Sigmoid colon (tissue), 7 donors: ENCODE results near the gene PARVB. TPM values are rescaled to one million over a fixed set of nuclear protein-coding genes. Genes with fewer than 3 reads are reported as not detected.

Experiments used
- DNase-seq: peaks from one replicate; pipeline ENCODE4 v3.0.0-alpha.2; 2019
- H3K27ac ChIP-seq, 4 donors: fragments of 200-600 bp; sonication (generic); one replicate each; pipeline ENCODE4 v1.5.1; 2016 to 2019; ENCODE audit warnings: mild to moderate bottlenecking in 1 of 4
- H3K27me3 ChIP-seq, 3 donors: fragments of 200-600 bp; sonication (generic); one replicate each; pipeline ENCODE4 v1.5.1; 2019; ENCODE audit warnings: mild to moderate bottlenecking in 1 of 3
- H3K36me3 ChIP-seq, 4 donors: fragments of 200-600 bp; sonication (generic); one replicate each; pipeline ENCODE4 v1.5.1; 2016 to 2019
- H3K4me1 ChIP-seq, 4 donors: fragments of 200-600 bp; sonication (generic); one replicate each; pipeline ENCODE4 v1.5.1; 2017 to 2019
- H3K4me3 ChIP-seq, 4 donors: fragments of 200-600 bp; sonication (generic); one replicate each; pipeline ENCODE4 v1.5.1; 2017 to 2019; ENCODE audit warnings: mild to moderate bottlenecking in 2 of 4, moderate library complexity in 1 of 4
- H3K9me3 ChIP-seq, 4 donors: fragments of 200-600 bp in 3 of 4; sonication (generic) in 3 of 4; one replicate each; pipeline versions ENCODE4 v1.5.1 to v1.6.1; 2013 to 2019
- CTCF ChIP-seq, 4 experiments: fragments of 450-650 bp in 3 of 4; fragments of 200-600 bp in 1 of 4; IDR thresholded peaks; one replicate each; pipeline ENCODE4 v1.5.1; 2016 to 2019; ENCODE audit warnings: antibody characterized with exemption in 4 of 4, mild to moderate bottlenecking in 3 of 4, moderate library complexity in 2 of 4
- EP300 ChIP-seq, 4 donors: sonication (generic); formaldehyde crosslinking; IDR thresholded peaks; one replicate each; pipeline ENCODE4 v1.6.1; 2017; ENCODE audit warnings: antibody characterized with exemption in 4 of 4
- POLR2A ChIP-seq, 2 donors: fragments of 450-650 bp; IDR thresholded peaks; one replicate each; pipeline ENCODE4 v1.6.1; 2016; ENCODE audit warnings: antibody characterized with exemption in 2 of 2, mild to moderate bottlenecking in 2 of 2, moderate library complexity in 2 of 2
- POLR2AphosphoS5 ChIP-seq, 4 donors: sonication (generic); formaldehyde crosslinking; IDR thresholded peaks; one replicate each; pipeline ENCODE4 v1.6.1; 2017; ENCODE audit warnings: antibody characterized with exemption in 4 of 4
- WGBS, 2 donors: extraction: QIAGEN DNeasy Blood & Tissue Kit; methylation state at CpG; one replicate each; pipeline ENCODE4 v1.1.7; 2013; 5-methylcytosine and 5-hydroxymethylcytosine counted together
- intact Hi-C: fragments of 100-400 bp; cut with DNase I; formaldehyde crosslinking; loops from one replicate; pipeline ENCODE4 v1.15.1; 2023
- polyA plus RNA-seq, 3 donors: library from polyadenylated mRNA; stranded (reverse); fragments of 200-250 nt; gene quantifications; one replicate each; pipeline ENCODE4 v1.2.3, GENCODE V29; 2013
- total RNA-seq, 4 donors: library from RNA; depleted of rRNA; stranded (reverse); fragments of >200 nt; gene quantifications; one replicate each; pipeline ENCODE4 v1.1.0, GENCODE V29; 2016
- donor health status: healthy with polysubstance abuse.
- donor health status: Bipolar disorder and iron deficiency.
- donor health status: healthy.

Gene PARVB
- total and polyA plus RNA-seq, 7 donors: 6.9 to 21.6 (median 18.9) TPM

GRCh38 chr22:44217346-44217745, 193.2 kb downstream of the PARVB start:
- no peak overlapping the region for H3K27ac ChIP-seq
- no peaks in the 10 kb centered on the region for H3K36me3 ChIP-seq
- DNase-seq: no peak
- intact Hi-C loops: no loop called here
- H3K4me1 ChIP-seq: peaks cover 0 to 7% (median 4%) of the 10 kb centered on the region in 4 donors
- H3K4me3 ChIP-seq: no peak overlapping the region
- H3K27me3 ChIP-seq: no peaks in the 10 kb centered on the region
- H3K9me3 ChIP-seq: no peaks in the 10 kb centered on the region
- WGBS, 2 donors: 72 to 90% methylated on average over 7 of the region's 7 CpGs
- TF ChIP-seq POLR2A (IDR thresholded peaks at IDR 0.05): no peak
- no peak for TF ChIP-seq CTCF (IDR thresholded peaks at IDR 0.05)
- TF ChIP-seq EP300 (IDR thresholded peaks at IDR 0.05): no peak
- no peak for TF ChIP-seq POLR2AphosphoS5 (IDR thresholded peaks at IDR 0.05)

- intact Hi-C loops: no loop called here
- Histone ChIP-seq H3K27ac (no peak overlapping the region), H3K9me3 (no peaks in the 10 kb centered on the region), H3K4me1 (no peaks in the 10 kb centered on the region), H3K27me3 (no peaks in the 10 kb centered on the region), H3K36me3 (no peaks in the 10 kb centered on the region), H3K4me3 (no peak overlapping the region)
- TF ChIP-seq POLR2A (IDR thresholded peaks at IDR 0.05) (no peak), EP300 (IDR thresholded peaks at IDR 0.05) (no peak), POLR2AphosphoS5 (IDR thresholded peaks at IDR 0.05) (no peak), CTCF (IDR thresholded peaks at IDR 0.05) (no peak)
- WGBS, 2 donors: 80 to 93% methylated on average over 6 of the region's 6 CpGs
- DNase-seq: no peak
Observed at GRCh38 chr22:44218071-44218470, 194.0 kb downstream of the PARVB start.

GRCh38 chr22:44219101-44219870, 195.2 kb downstream of the PARVB start:
- DNase-seq: no peak
- TF ChIP-seq EP300 (IDR thresholded peaks at IDR 0.05) (no peak), CTCF (IDR thresholded peaks at IDR 0.05) (no peak), POLR2AphosphoS5 (IDR thresholded peaks at IDR 0.05) (no peak), POLR2A (IDR thresholded peaks at IDR 0.05) (no peak)
- H3K4me3 ChIP-seq: no peak overlapping the region
- H3K27ac ChIP-seq: no peak overlapping the region
- H3K27me3 ChIP-seq: no peaks in the 10 kb centered on the region
- intact Hi-C loops: no loop called here
- no peaks in the 10 kb centered on the region for H3K4me1 ChIP-seq
- no peaks in the 10 kb centered on the region for H3K9me3 ChIP-seq
- no peaks in the 10 kb centered on the region for H3K36me3 ChIP-seq
- 77 to 84% methylated on average over 21 of the region's 21 CpGs for WGBS, 2 donors

- Histone ChIP-seq H3K9me3 (no peaks in the 10 kb centered on the region), H3K27me3 (no peaks in the 10 kb centered on the region), H3K36me3 (no peaks in the 10 kb centered on the region), H3K4me3 (no peak overlapping the region), H3K27ac (no peak overlapping the region), H3K4me1 (no peaks in the 10 kb centered on the region)
- intact Hi-C loops: no loop called here
- DNase-seq: peak; percentile 20
- no peak for TF ChIP-seq POLR2AphosphoS5 (IDR thresholded peaks at IDR 0.05)
- TF ChIP-seq EP300 (IDR thresholded peaks at IDR 0.05): no peak
- no peak for TF ChIP-seq POLR2A (IDR thresholded peaks at IDR 0.05)
- TF ChIP-seq CTCF (IDR thresholded peaks at IDR 0.05): no peak
- 75 to 80% methylated on average over 23 of the region's 23 CpGs for WGBS, 2 donors
Observed at GRCh38 chr22:44220727-44221680, 196.9 kb downstream of the PARVB start.
